PFSK-1 (cell line): ENCODE measurements around the gene TBC1D22A.

Experiments used
- POLR2AphosphoS5 ChIP-seq: IDR thresholded peaks from 2 replicates; pipeline ENCODE4 v1.6.1; 2012; ENCODE audit warnings: low read depth, mild to moderate bottlenecking, control low read depth, low read length, moderate library complexity
- SIN3A ChIP-seq: IDR thresholded peaks from 2 replicates; pipeline ENCODE4 v1.6.1; 2012; ENCODE audit warnings: mild to moderate bottlenecking, low read length, moderate library complexity, borderline replicate concordance; ENCODE audit not compliant: insufficient read depth
- TAF1 ChIP-seq: IDR thresholded peaks from 2 replicates; pipeline ENCODE4 v1.6.1; 2012; ENCODE audit warnings: low read length, control low read depth, borderline replicate concordance; ENCODE audit not compliant: insufficient read depth
- TF ChIP-seq, protein P1 (sequence below), 2 experiments: IDR thresholded peaks; 2 replicates each; pipeline versions ENCODE4 v1.6.1 to v1.8.0; 2011 to 2012; ENCODE audit warnings: low read depth in 2 of 2, low read length in 2 of 2, control low read depth in 1 of 2, inconsistent platforms in 1 of 2, mild to moderate bottlenecking in 1 of 2, moderate library complexity in 1 of 2; ENCODE audit not compliant: insufficient read depth in 1 of 2

DNA sequence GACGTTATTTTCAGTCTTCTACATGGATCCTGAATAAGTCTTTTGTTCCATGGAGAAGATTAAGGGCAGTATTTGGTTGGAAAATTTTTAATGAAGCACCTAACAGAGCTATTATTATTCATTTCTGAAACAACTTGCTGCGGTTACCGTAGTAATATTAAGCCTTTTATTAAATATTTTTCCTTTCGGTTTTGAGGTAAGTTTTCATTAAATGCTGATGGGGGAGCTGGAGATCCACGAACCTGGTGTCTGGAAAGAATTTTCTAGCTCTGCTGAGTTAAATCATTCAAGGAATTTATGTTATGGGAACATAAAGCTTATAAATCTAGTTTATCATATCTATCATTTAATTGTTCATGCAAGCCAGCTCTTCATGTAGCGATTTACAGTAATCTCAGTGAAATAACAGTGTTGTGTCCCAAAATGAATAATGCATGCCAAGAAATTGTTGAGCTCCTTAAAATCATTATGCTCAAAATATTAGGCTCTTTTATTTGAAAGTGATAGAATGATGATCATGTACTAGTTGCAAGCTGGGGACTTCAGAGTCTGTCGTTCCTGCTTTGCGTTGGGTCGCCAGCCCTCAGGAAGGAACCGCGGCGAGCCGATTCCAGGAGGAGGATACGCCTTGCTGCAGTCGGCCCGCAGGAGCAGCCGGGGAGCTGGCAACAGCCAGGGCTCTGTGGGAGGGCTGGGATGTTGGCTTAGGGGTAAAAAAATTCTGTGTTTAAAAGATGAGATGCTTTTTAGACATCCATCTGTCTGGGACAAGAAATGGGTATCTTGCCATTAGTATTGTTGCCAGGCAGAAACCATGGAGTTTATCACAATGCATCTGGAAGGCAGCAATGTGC lies 83.1 kb downstream of the TBC1D22A start:
- TF ChIP-seq POLR2AphosphoS5 (no peak), TAF1 (no peak), SIN3A (no peak)
- TF ChIP-seq, protein P1, sequence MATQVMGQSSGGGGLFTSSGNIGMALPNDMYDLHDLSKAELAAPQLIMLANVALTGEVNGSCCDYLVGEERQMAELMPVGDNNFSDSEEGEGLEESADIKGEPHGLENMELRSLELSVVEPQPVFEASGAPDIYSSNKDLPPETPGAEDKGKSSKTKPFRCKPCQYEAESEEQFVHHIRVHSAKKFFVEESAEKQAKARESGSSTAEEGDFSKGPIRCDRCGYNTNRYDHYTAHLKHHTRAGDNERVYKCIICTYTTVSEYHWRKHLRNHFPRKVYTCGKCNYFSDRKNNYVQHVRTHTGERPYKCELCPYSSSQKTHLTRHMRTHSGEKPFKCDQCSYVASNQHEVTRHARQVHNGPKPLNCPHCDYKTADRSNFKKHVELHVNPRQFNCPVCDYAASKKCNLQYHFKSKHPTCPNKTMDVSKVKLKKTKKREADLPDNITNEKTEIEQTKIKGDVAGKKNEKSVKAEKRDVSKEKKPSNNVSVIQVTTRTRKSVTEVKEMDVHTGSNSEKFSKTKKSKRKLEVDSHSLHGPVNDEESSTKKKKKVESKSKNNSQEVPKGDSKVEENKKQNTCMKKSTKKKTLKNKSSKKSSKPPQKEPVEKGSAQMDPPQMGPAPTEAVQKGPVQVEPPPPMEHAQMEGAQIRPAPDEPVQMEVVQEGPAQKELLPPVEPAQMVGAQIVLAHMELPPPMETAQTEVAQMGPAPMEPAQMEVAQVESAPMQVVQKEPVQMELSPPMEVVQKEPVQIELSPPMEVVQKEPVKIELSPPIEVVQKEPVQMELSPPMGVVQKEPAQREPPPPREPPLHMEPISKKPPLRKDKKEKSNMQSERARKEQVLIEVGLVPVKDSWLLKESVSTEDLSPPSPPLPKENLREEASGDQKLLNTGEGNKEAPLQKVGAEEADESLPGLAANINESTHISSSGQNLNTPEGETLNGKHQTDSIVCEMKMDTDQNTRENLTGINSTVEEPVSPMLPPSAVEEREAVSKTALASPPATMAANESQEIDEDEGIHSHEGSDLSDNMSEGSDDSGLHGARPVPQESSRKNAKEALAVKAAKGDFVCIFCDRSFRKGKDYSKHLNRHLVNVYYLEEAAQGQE (IDR thresholded peaks at IDR 0.05; ENCODE audit: insufficient read depth in 1 of 2, low read depth in 2 of 2, low read length in 2 of 2), result no peak
